OCI-LY3 (cell line): ENCODE measurements around the gene SLC19A1.

Experiments
- EZH2phosphoT487 ChIP-seq: fragments of 200-600 bp; shearing (Covaris generic); IDR thresholded peaks from 2 replicates; pipeline ENCODE4 v1.6.1; 2018; ENCODE audit warnings: antibody characterized with exemption, mixed run types, low read depth
- TF ChIP-seq, protein P1 (sequence below): fragments of 200-600, 300-600 bp; sonication (generic); IDR thresholded peaks from 2 replicates; pipeline ENCODE4 v1.5.1; 2014; ENCODE audit warnings: antibody characterized with exemption, low read length, low read depth

DNA sequence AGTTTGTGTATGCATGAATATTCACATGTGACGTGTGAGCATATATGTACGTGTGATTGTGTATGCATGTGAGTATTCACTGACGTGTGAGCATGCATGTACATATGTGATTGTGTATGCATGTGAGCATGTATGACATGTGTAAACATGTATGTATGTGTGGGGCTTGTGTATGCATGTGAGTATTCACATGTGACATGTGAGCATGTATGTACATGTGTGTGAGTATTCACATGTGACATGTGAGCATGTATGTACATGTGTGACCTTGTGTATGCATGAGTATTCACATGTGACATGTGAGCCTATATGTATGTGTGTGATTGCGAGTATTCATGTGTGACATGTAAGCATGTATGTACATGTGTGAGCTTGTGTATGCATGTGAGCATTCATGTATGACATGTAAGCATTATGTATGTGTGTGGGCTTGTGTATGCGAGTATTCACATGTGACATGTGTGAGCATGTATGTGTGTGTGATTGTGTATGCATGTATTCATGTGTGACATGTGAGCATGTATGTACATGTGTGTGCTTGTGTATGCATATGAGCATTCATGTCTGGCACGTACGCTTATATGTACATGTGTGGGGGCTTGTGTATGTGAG is 89.4 kb downstream of the SLC19A1 start:
- TF ChIP-seq, protein P1, sequence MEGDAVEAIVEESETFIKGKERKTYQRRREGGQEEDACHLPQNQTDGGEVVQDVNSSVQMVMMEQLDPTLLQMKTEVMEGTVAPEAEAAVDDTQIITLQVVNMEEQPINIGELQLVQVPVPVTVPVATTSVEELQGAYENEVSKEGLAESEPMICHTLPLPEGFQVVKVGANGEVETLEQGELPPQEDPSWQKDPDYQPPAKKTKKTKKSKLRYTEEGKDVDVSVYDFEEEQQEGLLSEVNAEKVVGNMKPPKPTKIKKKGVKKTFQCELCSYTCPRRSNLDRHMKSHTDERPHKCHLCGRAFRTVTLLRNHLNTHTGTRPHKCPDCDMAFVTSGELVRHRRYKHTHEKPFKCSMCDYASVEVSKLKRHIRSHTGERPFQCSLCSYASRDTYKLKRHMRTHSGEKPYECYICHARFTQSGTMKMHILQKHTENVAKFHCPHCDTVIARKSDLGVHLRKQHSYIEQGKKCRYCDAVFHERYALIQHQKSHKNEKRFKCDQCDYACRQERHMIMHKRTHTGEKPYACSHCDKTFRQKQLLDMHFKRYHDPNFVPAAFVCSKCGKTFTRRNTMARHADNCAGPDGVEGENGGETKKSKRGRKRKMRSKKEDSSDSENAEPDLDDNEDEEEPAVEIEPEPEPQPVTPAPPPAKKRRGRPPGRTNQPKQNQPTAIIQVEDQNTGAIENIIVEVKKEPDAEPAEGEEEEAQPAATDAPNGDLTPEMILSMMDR = no peak
- TF ChIP-seq EZH2phosphoT487 = no peak
